ENCODE results near the gene MFSD2A. TPM values are rescaled to one million over a fixed set of nuclear protein-coding genes. Genes with fewer than 3 reads are reported as not detected.
A peak's percentile ranks its signal among the peaks of the same experiment; 100 is the strongest.

Gene MFSD2A
- total RNA-seq, 1 donor from 2014 or later: 0.90 TPM

DNA sequence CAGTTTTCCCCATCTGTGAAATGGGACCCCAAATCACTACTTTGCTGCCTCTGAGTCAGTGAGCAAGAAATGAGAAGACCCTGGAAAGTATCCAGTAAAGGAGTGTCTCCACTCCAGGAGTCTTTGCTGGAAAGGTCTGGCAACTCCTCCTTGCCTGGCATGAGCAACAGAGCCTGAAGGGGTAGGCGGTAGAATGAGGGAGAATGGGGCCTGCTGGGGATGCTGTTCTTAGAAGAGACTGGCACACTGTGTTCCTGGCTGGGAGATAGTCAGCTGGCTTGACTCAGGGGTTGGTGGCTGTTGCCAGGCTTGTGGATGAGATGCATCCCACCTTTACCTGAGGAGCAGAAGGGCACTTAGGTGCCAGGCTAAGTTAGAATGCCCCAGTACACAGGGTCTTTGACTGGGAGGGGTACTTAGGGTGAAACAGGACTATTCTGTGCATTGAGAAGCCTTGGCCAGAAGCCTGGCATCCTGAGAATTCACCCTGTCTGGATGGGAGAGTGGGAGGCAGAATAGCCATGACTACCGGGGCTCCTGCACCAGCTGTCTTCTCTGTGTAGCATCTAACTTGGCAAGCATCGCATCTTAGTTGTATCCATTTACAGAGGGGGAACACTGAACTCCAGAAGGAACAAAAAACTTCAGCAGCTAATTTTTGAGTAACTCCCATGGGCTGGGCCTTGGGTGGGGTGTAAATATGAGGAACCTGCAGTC is 2.5 kb downstream of the MFSD2A start:
- TF ChIP-seq EZH2phosphoT487 (IDR thresholded peaks at IDR 0.05): no peak
- TF ChIP-seq CTCF (IDR thresholded peaks at IDR 0.05): no peak
- no peak for TF ChIP-seq EZH2 (IDR thresholded peaks at IDR 0.05)
- Histone ChIP-seq H4K20me1 (ENCODE audit: low read depth) (peaks cover 3% of the 10 kb centered on the region), H3K4me1 (peaks cover 5% of the 10 kb centered on the region), H3K9me3 (ENCODE audit: low read depth) (no peaks in the 10 kb centered on the region), H3K27ac (no peak overlapping the region), H3F3A (ENCODE audit: low read depth) (peaks cover 3% of the 10 kb centered on the region), H3K9ac (no peak overlapping the region), H3K4me2 (no peak overlapping the region), H2AFZ (replicated peaks) (no peak overlapping the region), H3K36me3 (no peaks in the 10 kb centered on the region), H3K27me3 (peaks cover 58% of the 10 kb centered on the region), H3K79me2 (ENCODE audit: low read depth) (no peaks in the 10 kb centered on the region), H3K4me3 (no peak overlapping the region)
- peaks cover 10% of the 10 kb centered on the region for H3K27me3 Mint-ChIP-seq (ENCODE audit: insufficient read depth, low read depth)
- peak overlapping the region; percentile 16 for H3K4me3 Mint-ChIP-seq
- H3K27ac Mint-ChIP-seq: no peak overlapping the region
- H3K36me3 Mint-ChIP-seq: peaks cover 14% of the 10 kb centered on the region
- no peak for DNase-seq (ENCODE audit: low spot score)
- peaks cover 33% of the 10 kb centered on the region for H3K4me1 Mint-ChIP-seq
- H3K9me3 Mint-ChIP-seq: no peaks in the 10 kb centered on the region

DNA sequence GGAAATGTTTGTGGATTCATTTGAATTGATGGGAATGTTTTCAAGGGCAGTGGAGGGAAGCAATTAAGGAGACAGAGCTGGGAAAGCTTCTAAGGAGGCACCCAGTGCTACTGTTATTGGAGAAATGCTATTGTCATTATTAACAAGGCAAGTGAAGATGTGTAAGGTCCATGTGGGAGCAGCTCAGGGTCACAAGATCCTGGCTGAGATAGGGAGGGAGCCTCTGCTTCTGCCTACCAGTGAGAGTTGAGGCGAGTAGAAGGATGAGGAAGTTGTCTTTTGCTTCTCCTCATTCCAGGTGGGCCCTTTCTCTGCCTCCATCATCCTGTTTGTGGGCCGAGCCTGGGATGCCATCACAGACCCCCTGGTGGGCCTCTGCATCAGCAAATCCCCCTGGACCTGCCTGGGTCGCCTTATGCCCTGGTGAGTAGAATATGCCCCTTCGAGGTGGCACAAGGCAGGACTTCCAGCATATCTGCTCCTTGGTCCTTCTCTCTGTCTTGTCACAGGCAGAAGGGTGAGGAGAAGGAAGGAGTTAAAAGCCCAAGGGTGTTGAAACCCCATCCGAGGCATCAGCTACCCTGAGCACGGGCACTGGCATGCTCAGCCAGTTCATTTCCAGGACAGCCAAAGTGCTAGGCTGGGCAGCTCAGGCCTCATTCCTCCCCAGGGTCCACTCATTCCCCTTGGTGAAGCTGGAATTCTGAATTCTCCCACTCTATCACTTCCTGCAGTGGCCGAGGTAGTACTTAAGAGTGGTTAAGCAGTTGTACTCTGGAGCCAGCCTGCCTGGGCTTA is 3.7 kb downstream of the MFSD2A start:
- Histone ChIP-seq H3K4me1 (peaks cover 5% of the 10 kb centered on the region), H3K9ac (no peak overlapping the region), H3K27me3 (peaks cover 46% of the 10 kb centered on the region), H3K27ac (no peak overlapping the region), H3K36me3 (no peaks in the 10 kb centered on the region), H3K4me3 (no peak overlapping the region), H3F3A (ENCODE audit: low read depth) (peaks cover 3% of the 10 kb centered on the region), H4K20me1 (ENCODE audit: low read depth) (peaks cover 3% of the 10 kb centered on the region), H3K4me2 (no peak overlapping the region), H2AFZ (replicated peaks) (no peak overlapping the region), H3K79me2 (ENCODE audit: low read depth) (no peaks in the 10 kb centered on the region), H3K9me3 (ENCODE audit: low read depth) (no peaks in the 10 kb centered on the region)
- H3K36me3 Mint-ChIP-seq: peaks cover 16% of the 10 kb centered on the region
- H3K4me3 Mint-ChIP-seq: no peak overlapping the region
- no peak for DNase-seq (ENCODE audit: low spot score)
- no peaks in the 10 kb centered on the region for H3K9me3 Mint-ChIP-seq
- TF ChIP-seq CTCF (IDR thresholded peaks at IDR 0.05): no peak
- TF ChIP-seq EZH2 (IDR thresholded peaks at IDR 0.05): no peak
- TF ChIP-seq EZH2phosphoT487 (IDR thresholded peaks at IDR 0.05): no peak
- H3K27ac Mint-ChIP-seq: peak overlapping the region; percentile 11
- peaks cover 24% of the 10 kb centered on the region for H3K4me1 Mint-ChIP-seq
- peaks cover 8% of the 10 kb centered on the region for H3K27me3 Mint-ChIP-seq (ENCODE audit: insufficient read depth, low read depth)

- Histone ChIP-seq H3K27ac (no peak overlapping the region), H3F3A (ENCODE audit: low read depth) (no peaks in the 10 kb centered on the region), H3K36me3 (no peaks in the 10 kb centered on the region), H3K27me3 (peaks cover 34% of the 10 kb centered on the region), H2AFZ (replicated peaks) (no peak overlapping the region), H3K9ac (no peak overlapping the region), H3K4me3 (no peak overlapping the region), H3K4me1 (peaks cover 5% of the 10 kb centered on the region), H3K4me2 (no peak overlapping the region), H3K9me3 (ENCODE audit: low read depth) (no peaks in the 10 kb centered on the region), H3K79me2 (ENCODE audit: low read depth) (no peaks in the 10 kb centered on the region), H4K20me1 (ENCODE audit: low read depth) (peaks cover 3% of the 10 kb centered on the region)
- no peak for TF ChIP-seq CTCF (IDR thresholded peaks at IDR 0.05)
- TF ChIP-seq EZH2 (IDR thresholded peaks at IDR 0.05): no peak
- TF ChIP-seq EZH2phosphoT487 (IDR thresholded peaks at IDR 0.05): no peak
- Mint-ChIP-seq H3K27ac (no peak overlapping the region), H3K9me3 (no peaks in the 10 kb centered on the region), H3K36me3 (peaks cover 18% of the 10 kb centered on the region), H3K27me3 (ENCODE audit: insufficient read depth, low read depth) (peaks cover 11% of the 10 kb centered on the region), H3K4me3 (no peak overlapping the region), H3K4me1 (peaks cover 16% of the 10 kb centered on the region)
- DNase-seq (ENCODE audit: low spot score): no peak
Observed at GRCh38 chr1:39959651-39960333, 4.8 kb downstream of the MFSD2A start.
